ENCODE data around the gene SLC12A7. TPM values are rescaled to one million over a fixed set of nuclear protein-coding genes. Genes with fewer than 3 reads are reported as not detected.

The SLC12A7 gene
- total RNA-seq, 2 donors from 2014 or later: 58.9 to 61.6 TPM

GRCh38 chr5:1010641-1011046 lies 101.2 kb downstream of the SLC12A7 start:
- Histone ChIP-seq H3K4me1 (ENCODE audit: control insufficient read depth, insufficient read depth, low read length) (no peaks in the 10 kb centered on the region), H3K27me3 (ENCODE audit: control insufficient read depth, insufficient read depth, low read length, poor library complexity, severe bottlenecking) (peaks cover 45% of the 10 kb centered on the region), H3K9ac (ENCODE audit: extremely low read depth, low read length, poor library complexity, severe bottlenecking) (no peak overlapping the region), H3K4me3 (ENCODE audit: low read length) (no peak overlapping the region), H3K27ac (ENCODE audit: low read depth, low read length) (no peak overlapping the region), H3K36me3 (ENCODE audit: control insufficient read depth, insufficient read depth, low read length) (no peaks in the 10 kb centered on the region), H3K9me3 (ENCODE audit: control insufficient read depth, low read length) (no peaks in the 10 kb centered on the region)
- no peak for TF ChIP-seq CTCF (conservative IDR thresholded peaks at IDR 0.05)
- Mint-ChIP-seq H3K27me3 (ENCODE audit: insufficient read depth) (peaks cover 38% of the 10 kb centered on the region), H3K4me1 (peaks cover 17% of the 10 kb centered on the region), H3K36me3 (ENCODE audit: low read depth) (no peaks in the 10 kb centered on the region), H3K27ac (no peak overlapping the region), H3K4me3 (peak overlapping the region; percentile 56), H3K9me3 (no peaks in the 10 kb centered on the region)
- 77% methylated on average over 10 to 13 of the region's 13 CpGs for WGBS, 2 experiments (ENCODE audit: insufficient coverage in 1 of 2, insufficient read length in 1 of 2)
- DNase-seq: no peak

GRCh38 chr5:1010181-1010510 lies 101.7 kb downstream of the SLC12A7 start:
- no peak for DNase-seq
- H3K9me3 ChIP-seq (ENCODE audit: control insufficient read depth, low read length): no peaks in the 10 kb centered on the region
- H3K4me1 Mint-ChIP-seq: peaks cover 17% of the 10 kb centered on the region
- peak overlapping the region; percentile 56 for H3K4me3 Mint-ChIP-seq
- WGBS, 2 experiments (ENCODE audit: insufficient coverage in 1 of 2, insufficient read length in 1 of 2): 68 to 88% methylated on average over 3 to 4 of the region's 4 CpGs
- no peaks in the 10 kb centered on the region for H3K36me3 Mint-ChIP-seq (ENCODE audit: low read depth)
- H3K27ac ChIP-seq (ENCODE audit: low read depth, low read length): no peak overlapping the region
- no peak overlapping the region for H3K9ac ChIP-seq (ENCODE audit: extremely low read depth, low read length, poor library complexity, severe bottlenecking)
- H3K27me3 Mint-ChIP-seq (ENCODE audit: insufficient read depth): peaks cover 43% of the 10 kb centered on the region
- no peaks in the 10 kb centered on the region for H3K9me3 Mint-ChIP-seq
- peaks cover 50% of the 10 kb centered on the region for H3K27me3 ChIP-seq (ENCODE audit: control insufficient read depth, insufficient read depth, low read length, poor library complexity, severe bottlenecking)
- H3K4me1 ChIP-seq (ENCODE audit: control insufficient read depth, insufficient read depth, low read length): no peaks in the 10 kb centered on the region
- TF ChIP-seq CTCF (conservative IDR thresholded peaks at IDR 0.05): peak; percentile 53
- no peak overlapping the region for H3K4me3 ChIP-seq (ENCODE audit: low read length)
- H3K27ac Mint-ChIP-seq: no peak overlapping the region
- no peaks in the 10 kb centered on the region for H3K36me3 ChIP-seq (ENCODE audit: control insufficient read depth, insufficient read depth, low read length)

GRCh38 chr5:1009359-1010180 lies 102.3 kb downstream of the SLC12A7 start:
- Histone ChIP-seq H3K27ac (ENCODE audit: low read depth, low read length) (no peak overlapping the region), H3K36me3 (ENCODE audit: control insufficient read depth, insufficient read depth, low read length) (no peaks in the 10 kb centered on the region), H3K4me3 (ENCODE audit: low read length) (peak overlapping the region; percentile 45), H3K27me3 (ENCODE audit: control insufficient read depth, insufficient read depth, low read length, poor library complexity, severe bottlenecking) (peaks cover 56% of the 10 kb centered on the region), H3K9ac (ENCODE audit: extremely low read depth, low read length, poor library complexity, severe bottlenecking) (no peak overlapping the region), H3K4me1 (ENCODE audit: control insufficient read depth, insufficient read depth, low read length) (no peaks in the 10 kb centered on the region), H3K9me3 (ENCODE audit: control insufficient read depth, low read length) (no peaks in the 10 kb centered on the region)
- H3K4me1 Mint-ChIP-seq: peaks cover 17% of the 10 kb centered on the region
- TF ChIP-seq CTCF (conservative IDR thresholded peaks at IDR 0.05): no peak
- WGBS, 2 experiments (ENCODE audit: insufficient coverage in 1 of 2, insufficient read length in 1 of 2): 16 to 19% methylated on average over 15 to 70 of the region's 70 CpGs
- H3K9me3 Mint-ChIP-seq: no peaks in the 10 kb centered on the region
- H3K27me3 Mint-ChIP-seq (ENCODE audit: insufficient read depth): peaks cover 43% of the 10 kb centered on the region
- H3K27ac Mint-ChIP-seq: no peak overlapping the region
- H3K4me3 Mint-ChIP-seq: peak overlapping the region; percentile 56
- no peak for DNase-seq
- H3K36me3 Mint-ChIP-seq (ENCODE audit: low read depth): no peaks in the 10 kb centered on the region

All from endodermal cell (in vitro differentiated cells).